ENCODE measurements around the gene BMAL1. TPM values are rescaled to one million over a fixed set of nuclear protein-coding genes. Genes with fewer than 3 reads are reported as not detected.

BMAL1 gene
- total and polyA plus RNA-seq, 7 donors: 10.8 to 41.5 (median 27.7) TPM

GRCh38 chr11:13346470-13346869, 68.9 kb downstream of the BMAL1 start:
- Histone ChIP-seq H3K27ac (no peak overlapping the region), H3K4me1 (no peaks in the 10 kb centered on the region), H3K36me3 (peaks cover 0 to 7% (median 0%) of the 10 kb centered on the region in 4 donors), H3K4me3 (no peak overlapping the region), H3K9me3 (no peaks in the 10 kb centered on the region), H3K27me3 (no peaks in the 10 kb centered on the region)
- no peak for DNase-seq
- WGBS, 2 donors: 95% methylated on average over 5 of the region's 5 CpGs
- TF ChIP-seq CTCF (IDR thresholded peaks at IDR 0.05): no peak
- no peak for TF ChIP-seq POLR2AphosphoS5 (IDR thresholded peaks at IDR 0.05)
- TF ChIP-seq POLR2A (IDR thresholded peaks at IDR 0.05): no peak
- TF ChIP-seq EP300 (IDR thresholded peaks at IDR 0.05): no peak
- intact Hi-C loops (cut with DNase I): no loop called here

- H3K4me3 ChIP-seq: no peak overlapping the region
- DNase-seq: no peak
- WGBS, 2 donors: 33 to 58% methylated on average over 7 of the region's 7 CpGs
- intact Hi-C loops (cut with DNase I): no loop called here
- no peak overlapping the region for H3K27ac ChIP-seq
- peaks cover 0 to 7% (median 0%) of the 10 kb centered on the region in 4 donors for H3K36me3 ChIP-seq
- H3K9me3 ChIP-seq: no peaks in the 10 kb centered on the region
- TF ChIP-seq EP300 (IDR thresholded peaks at IDR 0.05): no peak
- no peak for TF ChIP-seq CTCF (IDR thresholded peaks at IDR 0.05)
- no peak for TF ChIP-seq POLR2A (IDR thresholded peaks at IDR 0.05)
- TF ChIP-seq POLR2AphosphoS5 (IDR thresholded peaks at IDR 0.05): no peak
- H3K27me3 ChIP-seq: no peaks in the 10 kb centered on the region
- no peaks in the 10 kb centered on the region for H3K4me1 ChIP-seq
These were observed 70.3 kb downstream of the BMAL1 start for GRCh38 chr11:13347901-13348300.

GRCh38 chr11:13348305-13348704, 70.7 kb downstream of the BMAL1 start:
- intact Hi-C loops (cut with DNase I): no loop called here
- H3K4me1 ChIP-seq: no peaks in the 10 kb centered on the region
- TF ChIP-seq POLR2AphosphoS5 (IDR thresholded peaks at IDR 0.05) (no peak), CTCF (IDR thresholded peaks at IDR 0.05) (no peak), POLR2A (IDR thresholded peaks at IDR 0.05) (no peak)
- no peak overlapping the region for H3K27ac ChIP-seq
- WGBS, 2 donors: 44 to 88% methylated on average over 3 of the region's 3 CpGs
- no peak overlapping the region for H3K4me3 ChIP-seq
- no peaks in the 10 kb centered on the region for H3K27me3 ChIP-seq
- no peaks in the 10 kb centered on the region for H3K9me3 ChIP-seq
- H3K36me3 ChIP-seq: peaks cover 0 to 7% (median 0%) of the 10 kb centered on the region in 4 donors
- DNase-seq: no peak

GRCh38 chr11:13349046-13349445, 71.5 kb downstream of the BMAL1 start:
- DNase-seq: no peak
- no peaks in the 10 kb centered on the region for H3K9me3 ChIP-seq
- H3K36me3 ChIP-seq: peaks cover 0 to 10% (median 0%) of the 10 kb centered on the region in 4 donors
- H3K4me3 ChIP-seq: no peak overlapping the region
- WGBS, 2 donors: 92% methylated on average over 6 of the region's 6 CpGs
- TF ChIP-seq EP300 (IDR thresholded peaks at IDR 0.05) (no peak), POLR2AphosphoS5 (IDR thresholded peaks at IDR 0.05) (no peak), CTCF (IDR thresholded peaks at IDR 0.05) (no peak), POLR2A (IDR thresholded peaks at IDR 0.05) (no peak)
- no peaks in the 10 kb centered on the region for H3K27me3 ChIP-seq
- intact Hi-C loops (cut with DNase I): no loop called here
- H3K27ac ChIP-seq: no peak overlapping the region
- H3K4me1 ChIP-seq: no peaks in the 10 kb centered on the region

- WGBS, 2 donors: 93 to 95% methylated on average over 6 of the region's 6 CpGs
- no peak for TF ChIP-seq POLR2A (IDR thresholded peaks at IDR 0.05)
These were observed 72.0 kb downstream of the BMAL1 start for GRCh38 chr11:13349581-13349980.

More at GRCh38 chr11:13349581-13349980, 72.0 kb downstream of the BMAL1 start:
- no peak for DNase-seq
- H3K36me3 ChIP-seq: peaks cover 0 to 16% (median 5%) of the 10 kb centered on the region in 4 donors
- no peak overlapping the region for H3K4me3 ChIP-seq
- H3K27ac ChIP-seq: no peak overlapping the region
- no peaks in the 10 kb centered on the region for H3K9me3 ChIP-seq
- no peaks in the 10 kb centered on the region for H3K4me1 ChIP-seq
- no peaks in the 10 kb centered on the region for H3K27me3 ChIP-seq
- intact Hi-C loops (cut with DNase I): no loop called here

Data from sigmoid colon (tissue), 7 donors.